ENCODE results near the gene SELP. TPM values are rescaled to one million over a fixed set of nuclear protein-coding genes. Genes with fewer than 3 reads are reported as not detected.

Gene SELP
- total RNA-seq, 1 donor from 2014 or later: 7.9 TPM

GRCh38 chr1:169576241-169576934, 53.5 kb downstream of the SELP start:
- DNase-seq (ENCODE audit: low spot score): no peak

DNA sequence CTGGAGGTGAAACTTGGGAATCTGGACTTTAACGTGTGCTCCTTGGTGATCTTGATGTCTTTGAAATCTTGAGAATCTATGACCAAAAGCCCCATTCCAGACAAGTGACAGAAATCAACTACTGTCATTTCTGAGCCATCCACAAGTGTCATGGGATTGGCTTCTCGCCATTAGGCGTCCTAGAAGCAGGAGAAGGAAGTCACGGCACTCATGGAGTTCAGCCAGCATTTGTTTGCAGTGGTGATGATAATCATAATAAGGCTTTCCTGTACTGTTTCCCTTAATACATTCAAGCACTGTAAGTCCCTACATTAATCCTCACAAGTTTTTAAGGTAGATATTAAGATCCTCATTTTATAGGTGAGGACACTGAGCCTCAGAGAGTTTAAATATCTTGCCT, 55.6 kb downstream of the SELP start:
- no peak for DNase-seq (ENCODE audit: low spot score)

DNA sequence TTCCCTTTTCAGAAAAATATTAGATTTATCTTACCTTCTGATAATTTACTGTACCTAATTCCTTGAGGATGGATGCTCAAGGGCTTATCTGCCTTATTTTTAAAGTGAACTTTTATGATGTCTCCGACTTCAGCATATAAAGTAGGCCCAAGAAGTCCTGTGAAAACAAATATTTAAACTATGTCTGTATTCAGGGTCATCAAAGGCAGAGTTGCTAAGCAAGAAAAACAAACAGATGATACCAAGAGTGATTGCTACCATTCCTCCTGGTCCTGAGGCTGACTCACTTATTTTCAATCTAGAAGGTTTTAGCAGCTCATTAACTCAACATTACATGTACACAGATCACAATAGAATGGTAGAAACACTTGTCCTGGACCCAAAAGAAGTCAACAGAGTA, 57.7 kb downstream of the SELP start:
- peak; percentile 77 for DNase-seq (ENCODE audit: low spot score)

DNA sequence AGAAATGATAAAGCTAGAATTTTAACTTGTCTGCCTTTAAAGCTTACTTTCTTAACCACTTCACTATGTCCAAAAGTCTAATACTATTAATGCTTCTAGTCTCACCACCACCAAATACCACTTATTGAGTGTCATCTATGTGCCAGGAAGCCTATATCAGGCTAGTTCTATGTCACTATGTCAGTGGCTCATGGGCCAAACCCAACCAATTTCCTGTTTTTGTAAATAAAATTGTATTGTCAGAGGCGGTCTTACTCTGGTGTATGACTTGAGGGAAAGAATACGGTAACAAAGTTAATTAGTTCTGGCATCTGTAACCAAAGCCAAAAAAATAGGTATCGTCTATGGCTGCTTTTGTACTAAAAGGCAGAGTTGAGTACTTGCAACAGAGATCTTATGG, 58.5 kb downstream of the SELP start:
- no peak for DNase-seq (ENCODE audit: low spot score)

- no peak for DNase-seq (ENCODE audit: low spot score)
Observed at GRCh38 chr1:169570172-169570574, 59.8 kb downstream of the SELP start.

GRCh38 chr1:169568497-169568896, 61.4 kb downstream of the SELP start:
- DNase-seq (ENCODE audit: low spot score): no peak

GRCh38 chr1:169565335-169566271, 64.3 kb downstream of the SELP start:
- DNase-seq (ENCODE audit: low spot score): peak; percentile 65

DNA sequence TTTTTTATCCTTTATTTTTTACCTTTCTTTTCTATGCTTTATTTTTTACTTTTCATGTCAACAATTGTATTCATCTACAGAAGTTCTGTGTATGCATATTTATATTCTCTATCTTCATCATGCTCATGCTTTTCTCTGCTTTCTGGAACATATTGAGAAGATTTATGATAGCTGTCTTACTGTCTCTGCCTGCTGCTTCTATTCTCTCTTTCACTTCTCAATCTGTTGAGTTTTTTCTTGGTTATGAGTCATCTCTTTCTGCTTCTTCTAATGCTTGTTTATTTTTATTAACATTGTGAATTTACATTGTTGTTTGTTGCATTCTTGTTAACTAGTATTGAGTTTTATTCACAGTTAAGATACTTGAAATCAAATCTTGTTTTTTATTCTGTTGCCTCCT, 66.3 kb downstream of the SELP start:
- DNase-seq (ENCODE audit: low spot score): no peak

- DNase-seq (ENCODE audit: low spot score): no peak
Observed at GRCh38 chr1:169563019-169563615, 66.8 kb downstream of the SELP start.

GRCh38 chr1:169561692-169562091, 68.2 kb downstream of the SELP start:
- DNase-seq (ENCODE audit: low spot score): no peak

GRCh38 chr1:169557131-169557530, 72.8 kb downstream of the SELP start:
- no peak for DNase-seq (ENCODE audit: low spot score)

DNA sequence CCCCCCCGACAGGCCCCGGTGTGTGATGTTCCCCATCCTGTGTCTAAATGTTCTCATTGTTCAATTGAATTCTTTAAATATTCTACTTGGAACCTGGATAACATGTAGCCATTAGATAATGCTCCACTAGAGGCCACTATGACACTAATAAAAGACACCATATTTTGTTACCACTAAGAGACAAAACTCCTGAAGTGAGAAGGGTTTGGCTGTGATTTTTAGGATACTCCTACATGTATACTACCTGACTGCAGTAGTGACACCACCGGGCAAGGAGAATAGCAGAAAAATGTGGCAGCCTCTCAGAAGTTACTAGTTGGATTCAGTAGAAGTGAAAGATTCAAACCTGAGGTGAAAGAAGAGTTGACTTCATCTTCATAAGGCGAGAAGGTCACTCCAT, 79.6 kb downstream of the SELP start:
- DNase-seq (ENCODE audit: low spot score): peak; percentile 58

DNA sequence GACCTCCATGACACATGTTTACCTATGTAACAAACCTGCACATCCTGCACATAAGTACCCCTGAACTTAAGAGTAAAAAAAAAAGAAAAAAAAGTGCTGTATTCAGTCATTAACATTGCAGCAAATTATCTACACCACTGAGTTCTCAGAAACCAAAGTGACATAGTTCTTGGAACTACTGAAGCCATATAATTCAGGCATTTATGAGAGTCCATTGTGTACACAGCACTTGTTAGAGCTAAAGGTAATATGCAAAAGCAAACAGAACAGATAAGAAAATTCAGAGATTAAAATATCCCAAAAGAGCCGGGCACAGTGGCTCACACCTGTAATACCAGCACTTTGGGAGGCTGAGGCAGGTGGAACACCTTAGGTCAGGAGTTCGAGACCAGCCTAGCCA, 81.6 kb downstream of the SELP start:
- no peak for DNase-seq (ENCODE audit: low spot score)

DNA sequence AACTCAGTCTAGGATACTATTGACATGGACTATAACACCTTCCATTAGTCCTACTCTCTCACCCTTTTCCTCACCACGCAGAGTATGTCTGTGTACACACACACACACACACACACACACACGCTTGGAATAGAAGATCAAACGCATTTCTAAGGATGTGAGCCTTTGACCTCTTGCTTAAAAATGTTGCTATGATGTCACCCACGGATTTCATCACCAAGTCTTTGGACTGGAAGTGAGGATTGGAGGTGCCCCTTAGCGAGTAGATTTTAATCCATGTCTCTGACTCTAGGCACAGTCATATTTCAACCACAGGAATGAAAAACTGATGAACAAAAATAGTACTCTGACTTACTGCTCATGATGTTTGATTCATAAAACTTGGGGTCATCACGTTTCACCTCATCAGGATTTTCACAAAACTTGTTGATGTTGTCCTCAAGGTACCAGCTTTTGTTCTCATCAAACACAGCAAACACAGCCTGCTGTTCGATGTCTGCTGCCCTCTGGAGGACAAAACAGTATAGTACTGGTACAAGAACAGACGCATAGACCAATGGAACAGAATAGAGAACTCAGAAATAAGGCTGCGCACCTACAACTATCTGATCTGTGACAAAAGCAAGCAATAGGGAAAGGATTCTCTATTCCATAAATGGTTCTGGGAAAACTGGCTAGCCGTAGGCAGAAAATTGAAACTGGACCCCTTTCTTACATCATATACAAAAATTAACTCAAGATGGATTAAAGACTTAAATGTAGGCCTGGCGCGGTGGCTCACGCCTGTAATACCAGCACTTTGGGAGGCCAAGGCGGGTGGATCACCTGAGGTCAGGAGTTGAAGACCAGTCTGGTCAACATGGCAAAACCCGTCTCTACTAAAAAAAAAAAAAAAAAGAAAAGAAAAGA, 83.6 kb downstream of the SELP start:
- DNase-seq (ENCODE audit: low spot score): peak; percentile 79

- DNase-seq (ENCODE audit: low spot score): no peak
Observed at GRCh38 chr1:169545472-169545871, 84.5 kb downstream of the SELP start.

- peak; percentile 63 for DNase-seq (ENCODE audit: low spot score)
Observed at GRCh38 chr1:169538998-169539871, 90.7 kb downstream of the SELP start.

All from umbilical cord (tissue), 2 donors.